ENCODE measurements around the gene PSMB2. TPM values are rescaled to one million over a fixed set of nuclear protein-coding genes. Genes with fewer than 3 reads are reported as not detected.
"Not testable (repeated sequence)": the region's sequence is repeated elsewhere in the genome, so short reads cannot be mapped to it uniquely, and the experiment has no call there.

PSMB2 gene
- polyA plus RNA-seq (2013, experiment 1 of 2; ENCODE audit: insufficient read length), result 93.1 TPM
- polyA plus RNA-seq (2013, experiment 2 of 2; ENCODE audit: insufficient read length), result 94.2 TPM

- DNase-seq, result peak; percentile 95
Observed at GRCh38 chr1:35641233-35641866, at the start of gene PSMB2. Gene PSMB2, minus strand, starts transcription at chr1:35641526. Its CDS starts 94 bp downstream, at chr1:35641432.

DNA sequence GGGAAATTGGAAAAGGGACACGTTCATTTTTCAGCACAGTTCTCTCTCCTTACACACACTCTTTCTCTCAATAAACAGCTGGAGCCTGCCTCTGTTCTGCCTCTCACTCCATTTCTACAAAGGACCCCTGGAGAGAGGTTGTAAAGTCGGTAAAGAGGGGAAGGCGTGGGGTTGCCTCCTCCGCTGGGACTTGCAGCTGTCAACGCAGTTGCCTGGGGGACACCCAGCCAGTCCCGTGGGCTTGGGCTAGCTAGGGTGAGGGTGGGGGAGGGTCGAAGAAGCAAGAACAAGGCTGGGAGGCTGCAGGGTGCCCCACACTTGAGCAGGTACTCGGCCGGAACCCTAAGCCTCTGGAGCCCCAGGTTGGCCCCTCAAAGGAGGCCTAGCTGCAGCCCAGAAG, 49.8 kb upstream of the PSMB2 start:
- DNase-seq, result no peak

DNA sequence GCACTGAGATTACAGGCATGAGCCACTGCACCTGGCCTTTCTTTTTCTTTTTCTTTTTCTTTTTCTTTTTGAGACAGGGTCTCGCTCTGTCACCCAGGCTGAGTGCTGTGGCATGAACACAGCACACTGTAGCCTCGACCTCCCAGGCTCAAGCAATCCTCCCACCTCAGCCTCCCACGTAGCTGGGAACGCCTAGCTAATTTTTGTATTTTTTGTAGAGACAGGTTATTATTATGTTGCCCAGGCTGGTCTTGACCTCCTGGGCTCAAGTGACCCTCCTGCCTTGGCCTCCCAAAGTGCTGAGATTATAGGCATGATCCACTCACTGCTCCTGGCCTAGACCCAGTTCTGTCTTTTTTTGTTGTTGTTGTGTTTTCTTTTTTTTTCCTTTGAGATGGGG, 48.8 kb upstream of the PSMB2 start:
- DNase-seq, result not testable (repeated sequence)

- DNase-seq, result no peak
Observed at GRCh38 chr1:35688161-35688560, 46.8 kb upstream of the PSMB2 start.

- DNase-seq, result no peak
Observed at GRCh38 chr1:35683012-35683411, 41.7 kb upstream of the PSMB2 start.

- no peak for DNase-seq
Observed at GRCh38 chr1:35680271-35680670, 38.9 kb upstream of the PSMB2 start.

DNA sequence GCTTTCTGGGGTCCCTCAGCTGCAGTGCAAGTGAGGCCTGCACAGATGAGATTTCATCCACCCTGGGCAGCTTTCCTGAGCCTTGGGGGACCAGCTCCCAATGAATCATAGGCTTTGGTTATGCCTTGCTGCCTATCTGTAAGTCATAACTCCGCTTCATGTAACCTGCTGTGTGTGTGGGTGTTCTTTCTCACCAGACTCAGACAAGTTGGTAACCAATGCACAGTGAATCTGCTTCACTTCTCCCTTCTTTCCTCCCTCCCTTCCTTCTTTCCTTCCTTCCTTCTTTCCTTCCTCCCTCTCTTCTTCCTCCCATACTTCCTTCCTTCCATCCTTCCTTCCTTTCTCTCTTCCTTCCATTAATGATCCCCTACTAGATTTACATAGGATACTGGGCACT, 34.4 kb upstream of the PSMB2 start:
- no peak for DNase-seq

GRCh38 chr1:35674111-35674510, 32.8 kb upstream of the PSMB2 start:
- DNase-seq, result no peak

DNA sequence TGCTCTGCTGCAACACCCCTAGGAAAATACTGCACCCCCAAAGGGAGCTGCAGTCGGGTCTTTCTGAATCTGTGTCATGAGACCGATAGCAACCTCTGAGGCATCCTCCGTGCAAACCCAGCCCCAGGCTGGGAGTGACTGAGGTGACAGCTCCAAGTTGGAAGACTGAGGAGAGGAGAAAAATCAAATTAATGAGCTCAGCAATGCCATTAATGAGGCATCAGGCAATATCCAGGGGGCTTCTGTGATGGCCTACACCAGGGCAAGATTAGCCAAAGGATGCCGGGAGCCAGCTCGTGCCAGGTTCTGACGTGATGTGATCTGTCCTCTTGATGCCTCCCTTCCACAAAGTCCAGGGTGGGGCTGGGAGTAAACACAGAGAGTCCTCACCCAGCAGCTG, 30.8 kb upstream of the PSMB2 start:
- DNase-seq, result no peak

DNA sequence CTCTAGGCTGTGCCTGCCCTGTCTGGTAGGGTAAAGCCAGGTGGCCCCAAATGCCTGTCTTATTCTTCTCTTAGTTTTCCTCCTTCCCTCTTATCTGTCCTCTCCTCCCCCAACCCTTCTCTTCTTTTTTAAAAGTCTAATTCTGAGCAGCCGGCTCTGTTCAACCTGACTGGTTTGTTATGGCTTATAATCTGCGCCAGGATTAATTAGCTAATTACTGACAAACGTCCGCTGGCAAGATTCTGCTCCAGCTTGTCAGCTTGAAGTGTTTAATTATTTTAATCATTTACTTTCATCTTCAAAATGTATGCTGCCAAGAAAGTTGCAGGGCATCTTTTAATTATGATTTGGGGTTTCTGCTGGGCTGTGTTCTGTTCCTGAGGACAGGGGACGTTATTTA, 27.2 kb upstream of the PSMB2 start:
- no peak for DNase-seq

DNA sequence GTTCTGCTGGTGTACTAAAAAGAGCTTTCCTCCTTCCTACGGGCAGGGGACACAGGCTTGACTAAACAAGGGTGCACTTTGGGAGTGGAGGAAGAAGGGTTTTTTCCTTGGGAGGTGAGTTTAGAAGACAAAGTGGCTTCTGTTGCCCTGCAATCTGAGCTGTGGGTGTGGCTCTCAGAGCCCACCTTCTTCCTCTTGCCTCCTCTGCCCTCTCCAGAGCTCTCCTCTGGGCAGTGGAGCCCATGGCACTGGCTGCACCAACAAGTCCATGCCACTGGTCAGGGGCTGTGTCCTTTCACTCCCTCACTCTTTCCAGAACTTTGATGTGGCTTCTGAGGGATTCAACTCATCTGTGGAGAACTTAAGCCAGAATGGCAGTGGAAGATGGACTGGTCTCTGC, 25.6 kb upstream of the PSMB2 start:
- no peak for DNase-seq

DNA sequence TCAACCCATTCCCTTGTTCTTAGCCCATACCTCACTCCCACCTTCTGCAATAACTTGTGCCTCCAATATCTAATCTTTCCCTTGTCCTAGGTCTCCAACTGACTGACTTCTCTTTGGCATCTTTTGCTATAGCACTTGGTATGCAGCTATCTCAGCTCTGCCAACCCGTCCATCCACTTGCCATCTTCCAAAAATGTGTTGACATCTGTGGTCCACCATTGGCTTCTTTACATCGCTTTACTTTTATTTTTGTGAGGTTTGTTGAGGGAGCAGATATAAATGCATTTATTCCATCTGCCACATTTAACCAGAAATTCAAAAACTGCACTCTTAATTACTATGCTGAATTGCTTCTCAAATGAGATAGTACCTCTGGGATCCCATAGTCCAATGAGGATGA, 24.9 kb upstream of the PSMB2 start:
- DNase-seq, result no peak

DNA sequence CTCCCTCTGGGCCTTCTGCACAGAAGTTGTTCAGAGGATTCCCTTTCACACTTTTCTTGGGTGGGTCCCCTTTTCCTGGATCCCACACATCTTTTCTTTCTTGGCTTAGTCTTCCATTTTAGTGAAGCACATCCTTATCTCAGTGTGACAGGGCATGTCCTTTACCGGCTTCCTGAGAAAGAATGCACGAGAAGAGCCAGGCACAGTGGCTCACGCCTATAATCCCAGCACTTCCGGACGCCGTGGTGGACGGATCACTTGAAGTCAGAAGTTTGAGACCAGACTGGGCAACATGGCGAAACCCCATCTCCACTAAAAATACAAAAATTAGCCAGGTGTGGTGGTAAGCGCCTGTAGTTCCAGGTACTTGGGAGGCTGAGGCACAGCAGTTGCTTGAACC, 22.1 kb upstream of the PSMB2 start:
- no peak for DNase-seq

GRCh38 chr1:35661474-35661795, 20.1 kb upstream of the PSMB2 start:
- no peak for DNase-seq

DNA sequence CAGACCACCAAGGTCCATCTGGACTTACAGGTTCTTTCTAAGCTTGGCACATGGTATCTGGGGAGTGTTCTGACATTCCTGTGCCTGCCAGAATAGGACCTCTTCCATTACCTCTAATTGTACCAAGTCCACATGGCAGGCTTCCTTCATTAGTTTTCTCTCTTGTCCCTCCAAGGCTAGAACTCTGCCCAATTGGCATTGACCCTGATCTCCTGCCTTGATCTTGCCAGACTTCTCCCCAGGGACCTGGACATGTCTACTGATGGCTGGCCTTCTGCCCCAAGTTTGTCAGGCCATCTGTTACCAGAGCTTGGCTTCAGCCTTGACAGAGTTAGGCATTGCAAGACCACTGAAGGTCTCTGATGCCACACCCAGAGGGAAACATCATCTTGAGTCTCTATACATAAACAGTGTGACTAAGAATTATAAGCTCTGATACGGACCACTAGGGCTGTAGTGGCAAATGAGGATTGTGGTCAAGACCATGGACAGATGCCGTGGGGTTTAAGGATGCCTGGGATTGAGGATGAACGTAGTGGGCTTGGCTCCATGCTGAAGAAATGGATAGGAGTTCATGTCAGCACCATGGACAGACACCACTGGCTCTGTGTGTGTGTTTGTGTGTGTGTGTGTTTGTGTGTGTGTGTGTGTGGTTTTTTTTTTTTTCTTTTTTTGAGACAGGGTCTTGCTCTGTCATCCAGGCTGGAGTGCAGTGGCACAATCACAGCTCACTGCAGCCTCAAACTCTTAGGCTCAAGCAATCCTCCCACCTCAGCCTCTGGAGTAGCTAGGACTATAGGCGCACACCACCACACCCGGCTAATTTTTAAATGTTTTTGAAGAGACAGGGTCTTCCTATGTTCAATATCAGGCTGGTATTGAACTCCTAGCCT, 19.5 kb upstream of the PSMB2 start:
- DNase-seq, result peak; percentile 67

GRCh38 chr1:35659589-35659988, 18.3 kb upstream of the PSMB2 start:
- DNase-seq, result no peak

- DNase-seq, result no peak
Observed at GRCh38 chr1:35657851-35658250, 16.5 kb upstream of the PSMB2 start.

- DNase-seq, result no peak
Observed at GRCh38 chr1:35656863-35657232, 15.5 kb upstream of the PSMB2 start.

DNA sequence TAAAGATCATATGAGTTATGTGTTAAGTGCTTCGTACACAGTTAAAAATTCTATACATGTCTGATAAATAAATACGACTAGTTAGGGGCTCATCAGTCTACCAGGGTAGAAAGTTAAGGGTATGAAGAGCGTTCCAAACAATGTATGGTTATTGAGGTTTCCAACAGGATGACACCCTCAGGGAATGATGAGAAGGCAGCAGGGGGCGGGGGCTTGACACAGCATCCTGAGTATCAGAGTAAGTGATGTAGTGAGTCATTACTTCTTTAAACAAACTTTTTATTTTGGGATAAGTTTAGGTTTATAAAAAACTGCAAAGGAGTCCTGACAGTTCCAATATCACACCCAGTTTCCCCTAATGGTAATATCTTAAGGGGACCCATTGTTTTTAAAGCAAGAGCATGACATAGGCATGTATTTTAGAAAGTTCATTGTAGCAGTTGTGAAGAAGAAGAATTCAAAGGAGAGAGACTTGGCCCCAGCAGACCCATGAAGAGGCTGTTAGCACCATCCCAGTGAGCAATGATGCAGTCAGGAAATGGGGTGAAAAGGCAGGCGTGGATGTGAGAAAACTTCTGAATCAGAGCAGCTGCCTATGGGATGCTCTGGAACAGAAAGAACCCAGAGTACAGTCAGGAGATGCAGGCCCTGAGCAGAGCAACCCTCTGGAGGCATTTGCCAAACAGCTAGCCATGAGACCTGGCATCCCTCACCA, 15.0 kb upstream of the PSMB2 start:
- no peak for DNase-seq

GRCh38 chr1:35655196-35655595, 13.9 kb upstream of the PSMB2 start:
- DNase-seq, result no peak

DNA sequence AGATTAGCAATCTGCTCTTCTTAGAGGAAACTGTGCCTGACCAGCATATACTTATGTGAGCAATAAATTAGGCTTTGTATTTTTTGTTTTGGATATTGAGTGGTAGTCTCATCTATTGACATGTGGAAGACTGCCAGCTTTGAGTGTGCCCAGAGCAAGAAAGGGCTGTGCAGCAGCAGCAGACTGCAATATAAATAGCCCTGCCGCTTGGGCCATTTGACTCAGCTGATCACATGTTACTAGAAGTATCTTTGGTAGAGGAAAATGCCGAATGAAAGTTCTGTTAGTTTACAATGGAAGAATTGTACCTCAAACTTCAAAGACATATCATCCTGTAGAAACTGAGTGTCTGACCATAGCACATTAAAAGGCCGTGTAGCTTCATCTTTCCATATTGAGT, 9.1 kb upstream of the PSMB2 start:
- DNase-seq, result no peak

DNA sequence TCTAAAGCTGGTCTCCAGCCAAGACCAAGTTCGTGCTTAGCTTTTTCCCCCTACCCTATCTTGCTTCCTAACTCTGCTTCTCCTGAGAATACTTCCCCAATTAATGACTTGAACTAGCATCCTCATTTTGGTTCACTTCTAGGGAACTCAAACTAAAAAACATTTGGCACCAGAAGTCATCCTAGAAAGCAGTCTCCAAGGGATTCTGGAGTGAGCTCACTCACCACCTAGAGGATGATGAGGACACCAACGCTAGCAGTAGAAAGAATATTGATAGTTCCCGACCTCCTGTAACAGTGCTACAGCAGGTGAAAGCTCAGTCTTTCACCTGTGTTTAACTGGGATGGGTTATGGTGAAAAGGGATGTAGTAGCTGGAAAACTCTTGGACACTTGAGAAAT, 4.7 kb upstream of the PSMB2 start:
- DNase-seq, result no peak

- DNase-seq, result no peak
Observed at GRCh38 chr1:35644204-35644603, 2.9 kb upstream of the PSMB2 start.
